ENCODE measurements around the gene RCN1. TPM values are rescaled to one million over a fixed set of nuclear protein-coding genes. Genes with fewer than 3 reads are reported as not detected.

RCN1 gene
- total RNA-seq, 4 donors from 2014 or later, result 15.0 to 34.9 (median 20.0) TPM

DNA sequence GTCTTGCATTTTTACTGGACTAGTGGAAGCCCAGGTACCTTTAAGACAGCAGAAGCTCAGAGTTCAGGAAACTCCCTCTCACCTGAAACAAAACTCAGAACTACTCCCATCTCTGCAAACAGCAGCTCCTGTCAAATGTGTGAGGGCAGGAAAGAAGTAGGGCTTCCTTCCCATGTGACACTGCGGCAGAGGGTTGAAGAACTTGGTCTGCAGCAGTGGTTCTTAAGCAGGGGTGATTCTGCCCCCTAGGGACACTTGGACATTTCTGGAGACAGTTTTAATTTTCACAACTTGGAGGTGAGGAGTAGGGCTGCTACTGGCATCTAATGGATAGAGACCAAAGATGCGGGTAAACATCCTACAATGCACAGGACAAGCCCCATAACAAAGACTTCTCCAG, 63.4 kb downstream of the RCN1 start:
- Histone ChIP-seq H3K4me1 (no peaks in the 10 kb centered on the region), H3K27ac (no peak overlapping the region), H3K4me3 (no peak overlapping the region), H3K9me3 (no peaks in the 10 kb centered on the region), H3K27me3 (peaks cover 0 to 18% (median 0%) of the 10 kb centered on the region in 4 donors), H3K36me3 (no peaks in the 10 kb centered on the region)
- DNase-seq, result no peak
- TF ChIP-seq POLR2A (IDR thresholded peaks at IDR 0.05), result no peak
- TF ChIP-seq, protein P1, sequence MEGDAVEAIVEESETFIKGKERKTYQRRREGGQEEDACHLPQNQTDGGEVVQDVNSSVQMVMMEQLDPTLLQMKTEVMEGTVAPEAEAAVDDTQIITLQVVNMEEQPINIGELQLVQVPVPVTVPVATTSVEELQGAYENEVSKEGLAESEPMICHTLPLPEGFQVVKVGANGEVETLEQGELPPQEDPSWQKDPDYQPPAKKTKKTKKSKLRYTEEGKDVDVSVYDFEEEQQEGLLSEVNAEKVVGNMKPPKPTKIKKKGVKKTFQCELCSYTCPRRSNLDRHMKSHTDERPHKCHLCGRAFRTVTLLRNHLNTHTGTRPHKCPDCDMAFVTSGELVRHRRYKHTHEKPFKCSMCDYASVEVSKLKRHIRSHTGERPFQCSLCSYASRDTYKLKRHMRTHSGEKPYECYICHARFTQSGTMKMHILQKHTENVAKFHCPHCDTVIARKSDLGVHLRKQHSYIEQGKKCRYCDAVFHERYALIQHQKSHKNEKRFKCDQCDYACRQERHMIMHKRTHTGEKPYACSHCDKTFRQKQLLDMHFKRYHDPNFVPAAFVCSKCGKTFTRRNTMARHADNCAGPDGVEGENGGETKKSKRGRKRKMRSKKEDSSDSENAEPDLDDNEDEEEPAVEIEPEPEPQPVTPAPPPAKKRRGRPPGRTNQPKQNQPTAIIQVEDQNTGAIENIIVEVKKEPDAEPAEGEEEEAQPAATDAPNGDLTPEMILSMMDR (IDR thresholded peaks at IDR 0.05), result no peak
- 64 to 90% methylated on average over 2 of the region's 2 CpGs for WGBS, 2 donors
- intact Hi-C loops (cut with DNase I), result no loop called here

Small RNA genes lying within 50 kb of the gene (small RNA-seq; reads per million reads assigned to genes)
- gene RF00012, result 0 reads per million in 4 donors

Measured in esophagus squamous epithelium (tissue), 5 donors.